ENCODE data around the gene DCBLD1. TPM values are rescaled to one million over a fixed set of nuclear protein-coding genes. Genes with fewer than 3 reads are reported as not detected.

Gene DCBLD1
- total and polyA plus RNA-seq, 2 of the 13 experiments (the other 11 are each of a cell fraction or from before 2014, with no cell fraction given): 23.2 to 41.5 TPM

GRCh38 chr6:117481926-117482239 lies 591 bp upstream of the DCBLD1 start (continued):
- TF ChIP-seq GMEB2 (CRISPR knock-in tag; IDR thresholded peaks at IDR 0.05; ENCODE audit: low read depth) (no peak), PAX8 (CRISPR knock-in tag; IDR thresholded peaks at IDR 0.05; ENCODE audit: borderline replicate concordance) (no peak), ZMYM4 (CRISPR knock-in tag; IDR thresholded peaks at IDR 0.05) (no peak), CEBPG (CRISPR knock-in tag; IDR thresholded peaks at IDR 0.05) (no peak), ZBTB42 (CRISPR knock-in tag; IDR thresholded peaks at IDR 0.05) (no peak), ZNF576 (CRISPR knock-in tag; IDR thresholded peaks at IDR 0.05) (no peak), NFIC (IDR thresholded peaks at IDR 0.05; ENCODE audit: low read length) (0 out of 2 replicates have a peak, but pooled peaks have one; percentile 19), TBX2 (CRISPR knock-in tag; IDR thresholded peaks at IDR 0.05; ENCODE audit: borderline replicate concordance) (0 out of 2 replicates have a peak, but pooled peaks have one; percentile 1), NFIB (CRISPR knock-in tag; IDR thresholded peaks at IDR 0.05; ENCODE audit: borderline replicate concordance) (0 out of 2 replicates have a peak, but pooled peaks have one; percentile 18), ZNF572 (CRISPR knock-in tag; IDR thresholded peaks at IDR 0.05) (no peak), ZFX (CRISPR knock-in tag; IDR thresholded peaks at IDR 0.05; ENCODE audit: low read depth) (peak; percentile 24; the same call in 1 of the 2 replicates), SMAD9 (CRISPR knock-in tag; IDR thresholded peaks at IDR 0.05) (0 out of 2 replicates have a peak, but pooled peaks have one; percentile 16), ZNF431 (CRISPR knock-in tag; IDR thresholded peaks at IDR 0.05; ENCODE audit: borderline replicate concordance, low read depth) (no peak), FOXJ3 (CRISPR knock-in tag; IDR thresholded peaks at IDR 0.05; ENCODE audit: borderline replicate concordance) (no peak), CBX1 (IDR thresholded peaks at IDR 0.05; ENCODE audit: low read depth) (no peak), ZNF12 (CRISPR knock-in tag; IDR thresholded peaks at IDR 0.05) (no peak), ISX (CRISPR knock-in tag; conservative IDR thresholded peaks at IDR 0.05) (no peak), ZBTB4 (CRISPR knock-in tag; IDR thresholded peaks at IDR 0.05; ENCODE audit: borderline replicate concordance) (no peak), NR2F1 (CRISPR knock-in tag; IDR thresholded peaks at IDR 0.05) (0 out of 4 replicates have a peak, but pooled peaks of 1 of the 2 experiments have one; percentile 13), ZNF720 (CRISPR knock-in tag; IDR thresholded peaks at IDR 0.05) (no peak), SMARCE1 (IDR thresholded peaks at IDR 0.05; ENCODE audit: borderline replicate concordance) (no peak), ZNF557 (CRISPR knock-in tag; IDR thresholded peaks at IDR 0.05) (no peak), MAFK (conservative IDR thresholded peaks at IDR 0.05 in 1 of 2, IDR thresholded peaks at IDR 0.05 in 1 of 2; ENCODE audit: low read length in 2 of 2) (0 out of 4 replicates have a peak, but pooled peaks of 1 of the 2 experiments have one; percentile 2), ZBTB3 (CRISPR knock-in tag; IDR thresholded peaks at IDR 0.05; ENCODE audit: borderline replicate concordance, low read depth) (0 out of 2 replicates have a peak, but pooled peaks have one; percentile 4), ZNF674 (CRISPR knock-in tag; IDR thresholded peaks at IDR 0.05; ENCODE audit: low read depth) (no peak), ZNF567 (CRISPR knock-in tag; IDR thresholded peaks at IDR 0.05; ENCODE audit: borderline replicate concordance) (no peak), ZNF430 (CRISPR knock-in tag; IDR thresholded peaks at IDR 0.05) (no peak), ATF1 (CRISPR knock-in tag; IDR thresholded peaks at IDR 0.05) (no peak), ZNF75D (CRISPR knock-in tag; IDR thresholded peaks at IDR 0.05; ENCODE audit: borderline replicate concordance) (no peak)
